ENCODE data around the gene MOCS2.

DNA sequence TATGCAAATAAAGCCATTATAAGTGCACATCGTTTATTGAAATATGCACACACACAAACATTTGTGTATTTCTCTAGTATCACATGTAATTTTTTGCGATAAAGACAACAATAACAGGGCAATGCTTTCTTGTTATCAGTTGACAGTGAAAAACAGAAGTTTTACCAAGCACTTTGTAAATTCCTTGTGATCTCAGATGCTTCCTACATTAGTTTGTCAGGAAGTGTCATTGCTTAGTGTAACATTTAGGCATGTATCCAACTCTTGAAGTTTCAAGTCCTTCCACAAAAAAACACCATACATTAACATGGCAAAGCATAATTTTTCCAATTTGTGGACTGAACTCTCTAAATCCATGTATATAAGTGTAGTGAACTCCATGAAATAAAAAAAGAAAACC, 46.4 kb downstream of the MOCS2 start:
- no peak for TF ChIP-seq ARNT (IDR thresholded peaks at IDR 0.05)
- TF ChIP-seq FOXM1 (IDR thresholded peaks at IDR 0.05; ENCODE audit: low read depth), result no peak
- no peak for TF ChIP-seq FOXM1 (CRISPR knock-in tag; IDR thresholded peaks at IDR 0.05; ENCODE audit: low read depth)
- no peak for TF ChIP-seq NFE2L1 (tag; IDR thresholded peaks at IDR 0.05; ENCODE audit: borderline replicate concordance, low read depth)
- no peak for TF ChIP-seq RFX5 (IDR thresholded peaks at IDR 0.05; ENCODE audit: low read depth, low read length)
- TF ChIP-seq, protein P1, sequence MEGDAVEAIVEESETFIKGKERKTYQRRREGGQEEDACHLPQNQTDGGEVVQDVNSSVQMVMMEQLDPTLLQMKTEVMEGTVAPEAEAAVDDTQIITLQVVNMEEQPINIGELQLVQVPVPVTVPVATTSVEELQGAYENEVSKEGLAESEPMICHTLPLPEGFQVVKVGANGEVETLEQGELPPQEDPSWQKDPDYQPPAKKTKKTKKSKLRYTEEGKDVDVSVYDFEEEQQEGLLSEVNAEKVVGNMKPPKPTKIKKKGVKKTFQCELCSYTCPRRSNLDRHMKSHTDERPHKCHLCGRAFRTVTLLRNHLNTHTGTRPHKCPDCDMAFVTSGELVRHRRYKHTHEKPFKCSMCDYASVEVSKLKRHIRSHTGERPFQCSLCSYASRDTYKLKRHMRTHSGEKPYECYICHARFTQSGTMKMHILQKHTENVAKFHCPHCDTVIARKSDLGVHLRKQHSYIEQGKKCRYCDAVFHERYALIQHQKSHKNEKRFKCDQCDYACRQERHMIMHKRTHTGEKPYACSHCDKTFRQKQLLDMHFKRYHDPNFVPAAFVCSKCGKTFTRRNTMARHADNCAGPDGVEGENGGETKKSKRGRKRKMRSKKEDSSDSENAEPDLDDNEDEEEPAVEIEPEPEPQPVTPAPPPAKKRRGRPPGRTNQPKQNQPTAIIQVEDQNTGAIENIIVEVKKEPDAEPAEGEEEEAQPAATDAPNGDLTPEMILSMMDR (IDR thresholded peaks at IDR 0.05 in 2 of 3, conservative IDR thresholded peaks at IDR 0.05 in 1 of 3; ENCODE audit: insufficient read depth in 2 of 3, low read depth in 1 of 3, low read length in 3 of 3), result no peak
- no peak for TF ChIP-seq HIVEP1 (CRISPR knock-in tag; IDR thresholded peaks at IDR 0.05)
- TF ChIP-seq, protein P2, sequence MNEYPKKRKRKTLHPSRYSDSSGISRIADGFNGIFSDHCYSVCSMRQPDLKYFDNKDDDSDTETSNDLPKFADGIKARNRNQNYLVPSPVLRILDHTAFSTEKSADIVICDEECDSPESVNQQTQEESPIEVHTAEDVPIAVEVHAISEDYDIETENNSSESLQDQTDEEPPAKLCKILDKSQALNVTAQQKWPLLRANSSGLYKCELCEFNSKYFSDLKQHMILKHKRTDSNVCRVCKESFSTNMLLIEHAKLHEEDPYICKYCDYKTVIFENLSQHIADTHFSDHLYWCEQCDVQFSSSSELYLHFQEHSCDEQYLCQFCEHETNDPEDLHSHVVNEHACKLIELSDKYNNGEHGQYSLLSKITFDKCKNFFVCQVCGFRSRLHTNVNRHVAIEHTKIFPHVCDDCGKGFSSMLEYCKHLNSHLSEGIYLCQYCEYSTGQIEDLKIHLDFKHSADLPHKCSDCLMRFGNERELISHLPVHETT (CRISPR knock-in tag; conservative IDR thresholded peaks at IDR 0.05 in 1 of 2, IDR thresholded peaks at IDR 0.05 in 1 of 2), result no peak
- TF ChIP-seq ZZZ3 (IDR thresholded peaks at IDR 0.05), result no peak
- TF ChIP-seq HDAC6 (IDR thresholded peaks at IDR 0.05; ENCODE audit: low read depth, low read length), result no peak
- TF ChIP-seq, protein P3, sequence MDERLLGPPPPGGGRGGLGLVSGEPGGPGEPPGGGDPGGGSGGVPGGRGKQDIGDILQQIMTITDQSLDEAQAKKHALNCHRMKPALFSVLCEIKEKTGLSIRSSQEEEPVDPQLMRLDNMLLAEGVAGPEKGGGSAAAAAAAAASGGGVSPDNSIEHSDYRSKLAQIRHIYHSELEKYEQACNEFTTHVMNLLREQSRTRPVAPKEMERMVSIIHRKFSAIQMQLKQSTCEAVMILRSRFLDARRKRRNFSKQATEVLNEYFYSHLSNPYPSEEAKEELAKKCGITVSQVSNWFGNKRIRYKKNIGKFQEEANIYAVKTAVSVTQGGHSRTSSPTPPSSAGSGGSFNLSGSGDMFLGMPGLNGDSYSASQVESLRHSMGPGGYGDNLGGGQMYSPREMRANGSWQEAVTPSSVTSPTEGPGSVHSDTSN (CRISPR knock-in tag; IDR thresholded peaks at IDR 0.05; ENCODE audit: low read depth), result no peak
- TF ChIP-seq, protein P3 (tag; conservative IDR thresholded peaks at IDR 0.05; ENCODE audit: low read depth), result no peak
- TF ChIP-seq, protein P4, sequence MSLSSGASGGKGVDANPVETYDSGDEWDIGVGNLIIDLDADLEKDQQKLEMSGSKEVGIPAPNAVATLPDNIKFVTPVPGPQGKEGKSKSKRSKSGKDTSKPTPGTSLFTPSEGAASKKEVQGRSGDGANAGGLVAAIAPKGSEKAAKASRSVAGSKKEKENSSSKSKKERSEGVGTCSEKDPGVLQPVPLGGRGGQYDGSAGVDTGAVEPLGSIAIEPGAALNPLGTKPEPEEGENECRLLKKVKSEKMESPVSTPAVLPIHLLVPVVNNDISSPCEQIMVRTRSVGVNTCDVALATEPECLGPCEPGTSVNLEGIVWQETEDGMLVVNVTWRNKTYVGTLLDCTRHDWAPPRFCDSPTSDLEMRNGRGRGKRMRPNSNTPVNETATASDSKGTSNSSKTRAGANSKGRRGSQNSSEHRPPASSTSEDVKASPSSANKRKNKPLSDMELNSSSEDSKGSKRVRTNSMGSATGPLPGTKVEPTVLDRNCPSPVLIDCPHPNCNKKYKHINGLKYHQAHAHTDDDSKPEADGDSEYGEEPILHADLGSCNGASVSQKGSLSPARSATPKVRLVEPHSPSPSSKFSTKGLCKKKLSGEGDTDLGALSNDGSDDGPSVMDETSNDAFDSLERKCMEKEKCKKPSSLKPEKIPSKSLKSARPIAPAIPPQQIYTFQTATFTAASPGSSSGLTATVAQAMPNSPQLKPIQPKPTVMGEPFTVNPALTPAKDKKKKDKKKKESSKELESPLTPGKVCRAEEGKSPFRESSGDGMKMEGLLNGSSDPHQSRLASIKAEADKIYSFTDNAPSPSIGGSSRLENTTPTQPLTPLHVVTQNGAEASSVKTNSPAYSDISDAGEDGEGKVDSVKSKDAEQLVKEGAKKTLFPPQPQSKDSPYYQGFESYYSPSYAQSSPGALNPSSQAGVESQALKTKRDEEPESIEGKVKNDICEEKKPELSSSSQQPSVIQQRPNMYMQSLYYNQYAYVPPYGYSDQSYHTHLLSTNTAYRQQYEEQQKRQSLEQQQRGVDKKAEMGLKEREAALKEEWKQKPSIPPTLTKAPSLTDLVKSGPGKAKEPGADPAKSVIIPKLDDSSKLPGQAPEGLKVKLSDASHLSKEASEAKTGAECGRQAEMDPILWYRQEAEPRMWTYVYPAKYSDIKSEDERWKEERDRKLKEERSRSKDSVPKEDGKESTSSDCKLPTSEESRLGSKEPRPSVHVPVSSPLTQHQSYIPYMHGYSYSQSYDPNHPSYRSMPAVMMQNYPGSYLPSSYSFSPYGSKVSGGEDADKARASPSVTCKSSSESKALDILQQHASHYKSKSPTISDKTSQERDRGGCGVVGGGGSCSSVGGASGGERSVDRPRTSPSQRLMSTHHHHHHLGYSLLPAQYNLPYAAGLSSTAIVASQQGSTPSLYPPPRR (CRISPR knock-in tag; IDR thresholded peaks at IDR 0.05; ENCODE audit: borderline replicate concordance), result no peak

Data from K562 (cell line).